GM18858 (cell line): ENCODE results near the gene CAMTA1.
"Not testable (repeated sequence)": the region's sequence is repeated elsewhere in the genome, so short reads cannot be mapped to it uniquely, and the experiment has no call there.

Source experiments
- ATAC-seq: cut with Tn5 transposase; IDR thresholded peaks from one replicate; pipeline ENCODE4 v1.9.1; 2021; ENCODE audit not compliant: unreplicated experiment

Gene CAMTA1

DNA sequence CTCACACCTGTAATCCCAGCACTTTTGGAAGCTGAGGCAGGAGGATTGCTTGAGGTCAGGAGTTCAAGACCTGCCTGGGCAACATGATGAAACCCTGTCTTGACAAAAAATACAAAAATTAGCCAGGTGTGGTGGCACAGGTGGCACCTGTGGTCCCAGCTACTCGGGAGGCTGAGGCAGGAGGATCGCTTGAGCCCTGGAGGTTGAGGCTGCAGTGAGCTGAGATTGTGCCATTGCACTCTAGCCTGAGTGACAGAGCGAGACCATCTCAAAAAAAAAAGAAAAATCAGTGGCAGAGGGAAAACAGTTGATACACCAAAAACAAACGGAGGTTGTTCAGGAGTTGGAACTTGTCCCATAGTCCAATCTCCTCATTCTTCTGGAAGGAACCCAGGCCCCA is 904.1 kb downstream of the CAMTA1 start:
- ATAC-seq, result not testable (repeated sequence)

DNA sequence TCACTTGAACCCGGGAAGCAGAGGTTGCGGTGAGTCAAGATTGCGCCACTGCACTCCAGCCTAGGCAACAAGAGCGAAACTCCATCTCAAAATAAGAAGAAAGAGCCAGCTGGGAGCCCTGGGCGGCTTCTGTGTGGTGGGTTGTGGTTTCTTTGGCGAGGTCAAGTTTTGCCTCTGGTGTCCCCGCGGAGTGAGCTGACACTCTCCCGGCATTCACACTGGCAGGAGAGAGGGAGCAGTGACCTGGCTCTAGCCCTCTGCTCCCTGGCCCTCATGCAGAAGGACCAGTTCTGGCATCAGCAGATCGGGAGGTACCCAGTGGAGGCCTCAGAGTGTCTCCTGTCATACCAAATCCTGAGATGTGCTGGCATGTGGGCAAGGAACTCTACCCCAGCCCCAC is 904.8 kb downstream of the CAMTA1 start:
- no peak for ATAC-seq

DNA sequence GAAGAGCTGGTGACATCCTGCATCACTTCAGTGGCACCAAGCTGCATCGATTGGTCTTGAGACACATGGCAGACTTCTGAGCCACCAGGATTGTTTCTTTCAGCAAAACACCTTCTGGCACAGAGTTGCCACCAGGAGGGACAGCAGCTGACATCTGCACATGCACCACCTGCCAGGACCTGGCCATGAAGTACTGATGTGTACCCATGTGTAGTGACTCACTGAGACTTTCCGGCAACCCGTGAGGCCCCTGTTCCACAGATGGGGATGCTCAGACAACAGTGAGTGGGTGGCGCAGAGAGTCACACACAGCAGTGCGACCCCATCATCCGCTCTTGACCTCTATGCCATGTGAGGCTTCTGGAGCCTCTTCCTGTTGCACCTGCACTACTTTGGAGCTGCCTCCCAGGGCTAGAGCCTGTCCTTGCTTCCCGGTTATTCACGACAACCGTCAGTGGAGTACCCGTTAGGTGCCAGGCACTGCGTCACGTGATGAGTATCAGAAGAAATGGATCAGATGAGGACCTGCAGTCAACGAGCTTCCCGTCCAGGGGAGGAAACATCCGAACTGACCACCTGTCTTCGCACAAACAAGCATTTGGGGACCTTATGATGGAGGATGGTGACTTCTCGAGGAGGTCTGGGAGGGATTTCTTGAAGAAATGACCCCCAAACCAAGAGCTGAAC is 905.4 kb downstream of the CAMTA1 start:
- ATAC-seq, result no peak

DNA sequence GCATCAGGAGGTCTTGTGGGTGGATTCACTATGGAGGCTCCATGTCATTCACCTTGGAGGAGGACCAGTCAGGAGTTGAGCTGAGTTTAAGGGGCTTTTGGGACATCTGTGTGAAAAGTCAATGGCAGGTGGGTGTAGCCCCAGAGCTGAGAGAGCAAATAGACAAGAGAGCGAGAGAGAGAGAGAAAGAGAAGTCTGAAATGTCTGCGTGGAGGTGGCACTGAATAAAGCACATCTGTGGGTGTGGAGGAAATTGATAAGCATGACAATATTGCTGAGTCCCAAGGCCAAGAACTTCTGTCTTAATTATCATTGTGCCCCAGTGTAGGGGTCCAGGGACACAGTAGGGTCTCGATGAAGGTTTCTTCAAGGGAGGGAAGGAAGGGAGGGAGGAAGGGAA is 906.3 kb downstream of the CAMTA1 start:
- ATAC-seq, result no peak

DNA sequence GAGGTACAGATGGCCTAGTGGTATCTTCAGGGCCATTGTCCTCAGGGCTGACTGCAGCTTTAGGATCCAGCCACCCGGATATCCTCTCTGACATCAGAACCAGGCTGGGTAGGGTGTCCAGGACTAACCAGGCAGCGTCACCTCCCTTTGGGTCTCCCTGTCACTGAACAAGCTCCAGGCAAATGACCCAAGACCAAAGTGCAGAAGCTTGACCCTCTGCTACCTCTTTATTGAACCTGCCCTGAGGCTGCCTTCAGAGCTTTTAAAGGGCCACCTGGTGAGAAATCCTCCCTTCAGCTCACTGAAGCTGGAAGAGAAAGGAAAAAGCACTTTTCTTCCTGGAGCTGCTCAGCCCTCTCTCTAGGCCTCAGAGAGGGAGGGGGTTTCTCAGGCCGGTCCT is 906.8 kb downstream of the CAMTA1 start:
- ATAC-seq, result no peak

DNA sequence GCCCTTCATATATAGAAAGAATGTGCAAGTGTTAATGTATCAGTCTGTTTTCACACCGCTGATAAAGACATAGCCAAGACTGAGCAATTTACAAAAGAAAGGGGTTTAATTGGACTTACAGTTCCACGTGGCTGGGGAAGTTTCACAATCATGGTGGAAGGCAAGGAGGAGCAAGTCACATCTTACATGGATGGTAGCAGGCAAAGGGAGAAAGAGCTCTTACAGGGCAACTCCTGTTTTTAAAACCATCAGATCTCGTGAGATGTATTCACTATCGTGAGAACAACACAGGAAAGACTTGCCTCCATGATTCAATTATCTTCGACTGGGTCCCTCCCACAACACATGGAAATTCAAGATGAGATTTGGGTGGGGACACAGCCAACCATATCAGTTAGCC is 907.8 kb downstream of the CAMTA1 start:
- ATAC-seq, result not testable (repeated sequence)

DNA sequence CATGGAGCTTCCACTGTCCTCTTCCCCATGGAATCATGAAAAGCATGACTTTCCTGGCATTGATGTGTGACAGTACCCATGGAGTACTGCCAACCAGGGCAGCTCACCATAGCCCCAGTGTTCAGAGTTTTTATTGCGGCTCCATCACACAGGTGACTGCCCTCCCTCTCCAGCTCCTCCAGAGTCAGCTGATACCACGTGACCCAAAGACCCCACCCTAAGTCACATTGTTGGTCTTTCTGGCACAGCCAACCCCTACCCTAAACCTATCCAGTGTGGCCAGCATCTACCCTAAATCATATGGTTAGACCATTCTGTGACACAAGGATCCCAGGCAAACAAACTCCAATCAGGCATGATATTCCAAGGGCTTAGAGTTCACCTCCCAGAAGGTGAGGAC is 908.4 kb downstream of the CAMTA1 start:
- ATAC-seq, result no peak

DNA sequence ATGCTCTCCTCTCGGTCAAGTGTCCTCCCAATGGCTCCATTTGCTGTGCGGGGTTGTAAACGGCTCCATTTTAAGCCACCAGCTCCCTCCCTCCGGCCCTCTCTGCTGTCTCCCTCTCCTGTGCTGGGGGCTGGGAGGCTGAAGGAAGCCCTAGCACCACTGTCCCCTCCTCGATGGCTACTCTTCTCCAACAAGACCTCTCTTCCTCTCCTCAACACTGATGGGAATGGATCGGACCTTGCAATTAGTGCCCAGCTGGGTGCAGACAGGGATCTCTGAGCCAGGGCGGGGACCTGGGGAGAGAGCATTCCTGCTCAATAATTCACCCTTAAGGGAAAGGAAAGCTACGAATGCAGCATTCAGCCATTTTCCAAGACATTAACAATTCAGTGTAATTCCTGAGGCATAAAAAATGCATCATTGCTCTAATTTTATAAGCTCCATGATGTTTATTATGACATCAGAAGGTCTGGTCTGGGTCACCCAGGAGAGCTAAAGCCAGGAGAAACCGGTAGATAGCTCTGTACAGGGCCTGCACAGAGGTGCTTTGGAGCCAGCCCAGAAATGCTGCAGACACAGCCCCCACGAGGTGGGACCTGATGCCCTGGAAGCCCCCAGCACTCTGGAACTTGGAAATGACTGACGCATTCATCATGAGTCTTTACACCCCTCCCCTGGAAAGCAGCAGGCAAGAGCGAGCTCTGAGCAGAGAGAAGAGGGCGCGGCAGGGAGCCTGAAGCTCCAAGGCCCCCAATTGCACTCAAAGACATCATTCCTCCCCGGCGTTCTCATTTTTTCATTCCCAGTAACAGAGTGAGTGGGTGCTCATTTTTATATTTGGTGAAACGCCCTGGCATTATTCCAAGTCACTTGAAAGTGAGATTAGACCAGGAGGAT is 909.6 kb downstream of the CAMTA1 start:
- ATAC-seq, result no peak

- ATAC-seq, result no peak
Observed at GRCh38 chr1:7695497-7696117, 910.4 kb downstream of the CAMTA1 start.

DNA sequence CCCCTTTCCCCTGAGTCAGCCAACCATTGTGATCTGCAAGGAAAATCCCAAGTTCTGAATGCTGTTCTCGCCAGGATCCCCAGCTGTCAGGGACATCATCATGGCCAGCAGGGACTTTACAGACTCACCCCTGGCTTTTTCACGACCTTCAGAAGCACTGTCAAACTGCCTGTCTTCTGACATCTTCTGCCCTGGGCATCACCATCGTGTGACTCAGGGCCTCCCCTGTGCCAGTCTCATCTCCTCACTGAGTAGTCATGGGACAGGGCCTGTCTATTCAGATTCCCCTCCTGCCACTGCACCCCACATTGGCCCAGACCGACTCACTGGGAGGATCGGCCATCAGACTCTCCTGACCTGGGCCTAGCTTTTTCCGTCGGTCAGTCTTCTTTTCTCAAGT is 913.4 kb downstream of the CAMTA1 start:
- ATAC-seq, result no peak

DNA sequence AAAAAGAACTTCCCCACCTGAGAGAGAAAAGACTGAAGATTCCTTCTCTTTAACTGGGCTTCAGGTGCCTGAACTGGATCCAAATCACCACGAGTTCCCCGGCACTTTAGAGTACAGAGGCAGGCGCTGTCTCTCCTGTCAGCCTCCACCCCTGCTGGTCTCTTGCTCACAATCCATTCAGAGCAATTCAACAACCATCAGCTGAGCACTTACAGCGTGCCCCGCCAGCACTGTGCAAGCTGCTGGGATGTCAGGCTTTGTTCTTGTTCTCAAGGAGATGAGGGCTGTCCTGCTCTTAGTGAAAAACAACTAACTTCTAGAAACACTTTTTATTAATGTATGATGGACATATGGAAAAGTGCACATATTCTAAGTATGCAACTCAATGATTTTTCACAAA is 917.1 kb downstream of the CAMTA1 start:
- ATAC-seq, result no peak

DNA sequence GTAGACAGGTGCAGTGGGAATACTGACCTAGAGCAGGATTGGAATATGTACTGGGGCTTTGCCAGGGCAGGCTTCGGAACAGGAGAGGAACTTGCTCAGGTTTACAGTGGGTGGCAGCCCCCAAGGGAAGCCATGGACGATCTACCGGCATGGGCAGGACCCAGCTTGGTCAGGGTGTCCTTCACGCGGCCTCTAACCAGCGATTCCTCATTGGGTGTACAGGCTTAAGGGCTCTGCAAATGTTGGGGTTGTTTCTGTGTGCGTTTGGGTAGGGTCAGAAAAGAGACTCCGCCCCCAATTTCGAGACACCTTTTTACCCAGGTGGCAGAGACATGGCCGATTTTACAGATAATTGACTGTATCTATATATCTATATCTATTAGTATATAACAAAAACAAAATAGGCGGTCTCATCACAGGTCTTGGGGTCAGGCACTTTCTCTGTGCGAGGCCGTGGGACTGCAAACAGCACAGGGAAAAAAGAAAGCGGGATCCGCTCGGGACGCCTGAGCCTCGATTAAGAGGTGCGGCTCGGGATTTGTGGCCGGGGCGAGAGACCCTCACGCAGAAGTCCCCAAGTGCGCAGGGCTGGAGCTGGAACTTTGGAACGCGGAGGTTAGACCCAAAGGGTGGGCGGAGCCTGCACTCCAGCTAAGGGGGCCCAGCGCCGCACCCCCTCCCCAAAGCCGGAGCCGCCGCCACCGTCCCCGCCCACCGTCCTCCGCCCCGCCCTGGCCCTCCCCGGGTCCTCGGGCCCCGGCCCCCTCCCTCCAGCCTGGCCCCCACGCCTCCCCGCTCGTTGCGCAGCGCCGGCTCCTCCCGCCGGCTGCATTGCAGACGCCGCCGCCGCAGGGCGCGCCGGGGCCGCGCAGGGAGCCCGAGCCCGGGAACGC is 918.3 kb downstream of the CAMTA1 start:
- no peak for ATAC-seq

DNA sequence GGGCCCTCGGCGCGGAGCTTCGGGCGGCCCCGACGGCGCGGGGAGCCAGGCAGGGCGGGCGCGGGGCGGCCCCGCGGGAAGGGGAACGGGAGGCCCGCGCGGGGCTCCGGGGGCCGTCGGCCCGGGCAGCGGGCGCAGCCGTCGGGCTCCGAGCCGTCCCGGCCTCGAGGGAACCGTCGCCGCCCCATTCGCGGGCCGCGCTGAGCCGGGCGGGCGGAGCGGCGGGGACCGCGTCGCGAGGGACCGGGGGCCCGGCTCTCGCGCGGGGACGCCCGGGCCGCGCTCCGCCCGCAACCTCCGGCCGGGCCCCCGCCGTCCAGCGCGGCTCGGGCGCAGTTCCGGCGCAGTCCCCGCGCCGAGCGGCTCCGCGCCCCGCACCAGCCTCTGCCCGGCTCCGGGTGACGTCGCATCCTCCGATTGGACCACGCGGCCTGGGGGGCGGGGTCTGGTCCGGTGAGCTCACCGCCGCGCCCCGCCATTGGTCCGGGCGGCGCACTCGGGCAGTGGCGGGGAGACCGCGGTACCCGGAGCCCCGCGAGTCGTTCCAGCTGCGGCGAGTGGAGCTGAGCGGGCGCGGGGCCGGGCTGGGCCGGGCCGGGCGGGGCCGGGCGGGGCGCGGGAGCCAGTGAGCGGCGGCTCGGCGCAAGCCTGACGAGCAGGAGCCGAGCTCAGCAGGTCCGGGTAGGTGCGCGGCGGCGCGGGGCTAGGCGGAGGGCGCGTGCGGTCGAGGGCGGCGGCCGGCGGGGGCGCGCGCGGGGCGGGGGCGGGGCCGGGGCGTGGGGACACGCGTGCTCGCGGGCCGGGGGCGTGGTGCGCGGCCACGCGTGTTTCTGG is 919.2 kb downstream of the CAMTA1 start:
- ATAC-seq, result peak; percentile 66

GRCh38 chr1:7705048-7705907 is 920.0 kb downstream of the CAMTA1 start:
- ATAC-seq, result no peak

GRCh38 chr1:7705908-7706216 is 920.6 kb downstream of the CAMTA1 start:
- ATAC-seq, result no peak

GRCh38 chr1:7707527-7707926 is 922.3 kb downstream of the CAMTA1 start:
- ATAC-seq, result no peak

DNA sequence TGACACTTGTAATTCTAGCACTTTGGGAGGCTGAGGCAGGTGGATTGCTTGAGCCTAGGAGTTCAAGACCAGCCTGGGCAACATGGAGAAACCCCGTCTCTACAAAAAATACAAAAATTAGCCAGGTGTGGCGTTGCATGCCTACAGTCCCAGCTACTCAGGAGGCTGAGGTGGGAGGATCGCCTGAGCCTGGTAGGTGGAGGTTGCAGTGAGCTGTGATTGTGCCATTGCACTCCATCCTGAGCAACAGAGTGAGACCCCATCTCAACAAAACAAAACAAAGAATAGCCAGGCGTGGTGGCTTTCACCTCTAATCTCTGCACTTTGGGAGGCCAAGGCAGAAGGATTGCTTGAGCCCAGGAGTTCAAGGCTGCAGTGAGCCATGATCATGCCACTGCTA is 922.8 kb downstream of the CAMTA1 start:
- not testable (repeated sequence) for ATAC-seq

GRCh38 chr1:7710859-7711258 is 925.6 kb downstream of the CAMTA1 start:
- ATAC-seq, result no peak

- no peak for ATAC-seq
Observed at GRCh38 chr1:7712731-7713323, 927.6 kb downstream of the CAMTA1 start.
